Activated CD4-positive, alpha-beta T cell treated with anti-CD3 and anti-CD28 coated beads, Interleukin-2, amount 50 U/mL, for 16 hours (primary cell): Measurements from ENCODE around the gene AGAP1.

Experiments
- DNase-seq: peaks from one replicate; pipeline ENCODE4 v3.0.0-alpha.2; 2020

The AGAP1 gene

GRCh38 chr2:235903782-235904584 is 410.1 kb downstream of the AGAP1 start:
- no peak for DNase-seq

DNA sequence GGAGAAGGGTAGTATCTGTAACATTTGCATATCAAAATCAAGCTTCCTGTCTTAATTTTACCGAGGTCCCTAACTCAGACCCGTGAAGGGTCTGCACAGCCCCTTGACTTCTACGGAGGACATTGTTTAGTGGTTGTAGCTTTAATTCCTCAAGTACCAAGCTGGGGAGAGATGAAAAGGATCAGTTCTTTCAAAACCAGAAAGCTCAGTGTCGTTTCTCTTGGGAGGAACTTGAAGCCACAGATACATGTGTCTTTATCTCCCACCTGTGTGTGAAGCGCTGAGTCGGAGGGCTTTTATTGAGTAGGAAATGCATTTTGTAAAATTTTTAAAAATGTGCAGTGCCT is 410.7 kb downstream of the AGAP1 start:
- DNase-seq: no peak

GRCh38 chr2:235908826-235909225 is 415.0 kb downstream of the AGAP1 start:
- DNase-seq: no peak

DNA sequence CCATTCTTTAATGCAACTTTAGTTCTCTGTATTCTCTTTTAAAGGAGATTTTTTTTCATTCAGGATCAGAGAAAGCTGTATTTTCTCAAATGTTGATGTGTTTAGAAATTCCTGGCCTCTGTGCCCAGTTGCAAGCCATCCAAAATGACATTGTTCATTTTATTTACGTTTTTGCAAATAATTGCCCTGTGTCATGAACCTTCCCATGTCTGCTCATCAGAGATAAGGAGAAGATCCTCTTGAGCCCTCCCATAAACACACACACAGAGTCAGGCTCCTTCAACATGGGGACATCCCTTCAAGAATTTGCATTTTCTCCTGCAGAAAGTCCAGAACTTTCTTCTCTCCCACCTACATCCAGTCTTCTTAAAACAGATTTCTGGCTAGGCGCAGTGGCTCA is 415.5 kb downstream of the AGAP1 start:
- no peak for DNase-seq

DNA sequence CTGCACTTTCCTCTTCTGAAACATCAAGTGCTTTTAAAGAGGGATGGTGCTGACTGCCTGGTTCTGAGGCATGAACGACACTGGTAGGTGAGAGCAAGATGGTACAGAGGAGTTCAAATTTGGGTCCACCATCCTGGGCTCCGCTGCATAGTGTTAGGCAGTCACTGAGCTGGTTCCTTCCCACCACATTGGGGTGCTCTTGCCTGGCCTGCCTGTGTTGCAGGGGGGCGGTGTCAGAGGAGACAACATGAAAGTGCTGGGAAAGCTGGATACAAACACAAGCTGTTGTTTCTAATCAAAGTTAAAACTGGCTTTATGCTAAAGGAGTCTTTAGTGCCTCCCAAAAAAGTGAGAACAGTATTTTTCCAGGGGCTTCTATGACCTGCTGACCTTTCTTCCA is 416.2 kb downstream of the AGAP1 start:
- no peak for DNase-seq

GRCh38 chr2:235911125-235911524 is 417.3 kb downstream of the AGAP1 start:
- no peak for DNase-seq

DNA sequence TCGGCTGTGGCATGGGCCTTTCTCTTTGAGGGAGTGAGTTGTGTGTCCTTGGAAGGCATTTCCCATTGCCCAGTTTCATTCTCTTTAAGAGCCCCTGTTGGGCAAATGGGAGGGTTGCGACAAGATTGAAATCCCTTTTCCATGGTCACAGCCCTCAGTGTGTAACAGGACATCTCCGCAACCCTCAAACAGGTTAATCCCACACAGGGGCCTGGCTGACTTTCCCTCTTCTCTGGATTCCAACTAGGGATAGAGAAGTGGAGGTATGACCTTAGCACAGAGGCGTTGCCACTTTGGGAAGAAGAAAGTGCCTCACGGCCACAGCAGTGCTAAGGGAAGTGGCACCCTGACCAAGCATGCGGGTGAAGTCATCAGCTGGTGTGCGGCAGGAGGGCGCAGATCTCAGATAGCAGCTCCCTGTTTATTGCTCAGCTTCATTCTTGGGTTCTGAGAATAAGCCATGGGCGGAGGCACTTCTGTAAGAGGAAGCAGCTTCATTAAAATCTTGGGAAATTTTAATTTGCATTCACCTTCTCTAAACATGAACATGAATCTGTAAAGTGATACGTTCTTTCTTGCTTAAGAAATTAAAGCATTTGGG is 417.9 kb downstream of the AGAP1 start:
- no peak for DNase-seq

DNA sequence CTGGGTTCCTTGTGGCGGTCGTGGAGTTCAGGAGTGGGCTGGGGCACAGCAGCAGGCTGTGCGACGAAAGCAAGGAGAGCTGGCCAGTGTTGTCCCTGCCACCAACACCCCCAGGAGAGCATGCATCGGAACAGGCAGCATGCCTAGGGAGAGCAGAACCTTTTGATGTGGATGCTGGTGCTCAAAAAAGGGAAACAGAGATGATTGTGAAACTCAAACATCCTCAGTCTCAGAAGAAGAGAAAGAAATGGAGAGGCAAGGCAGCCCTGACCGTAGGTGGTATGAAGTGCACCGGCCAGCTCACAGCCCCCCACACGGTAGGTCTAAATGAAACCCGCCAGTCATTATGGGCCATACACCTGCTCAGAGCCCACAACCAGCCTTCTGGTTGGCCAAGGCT is 420.9 kb downstream of the AGAP1 start:
- no peak for DNase-seq

GRCh38 chr2:235917506-235917905 is 423.7 kb downstream of the AGAP1 start:
- no peak for DNase-seq

- DNase-seq: no peak
Observed at GRCh38 chr2:235918876-235919275, 425.0 kb downstream of the AGAP1 start.

DNA sequence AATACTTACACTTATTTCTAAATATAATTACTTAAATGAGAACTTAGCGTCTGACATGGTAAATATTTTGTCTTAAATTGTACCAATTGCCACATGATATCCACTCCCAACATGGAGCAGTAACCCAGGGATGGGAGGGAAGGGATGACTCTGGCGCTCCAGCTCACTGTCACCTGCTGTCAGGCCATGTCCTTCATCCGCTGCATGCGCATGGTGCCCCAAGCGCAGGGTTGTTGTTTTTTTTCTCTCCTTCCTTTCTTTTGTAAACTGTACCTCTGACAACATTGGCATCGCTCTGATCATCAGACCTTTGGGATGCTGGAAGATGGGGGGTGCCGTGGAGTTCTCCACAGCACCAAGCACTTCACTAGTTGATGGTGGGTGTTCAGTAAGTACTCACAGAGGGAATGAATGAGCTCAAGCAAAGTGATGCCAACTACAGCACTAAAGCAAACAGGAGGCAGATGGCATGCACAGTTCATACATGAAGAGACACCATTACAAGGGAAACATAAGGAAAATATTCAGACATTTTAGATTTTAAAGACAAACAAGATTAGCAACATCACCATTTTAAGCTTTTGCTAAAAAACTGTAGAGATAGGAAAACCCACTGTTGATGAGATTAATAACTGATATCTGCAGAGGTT is 426.5 kb downstream of the AGAP1 start:
- DNase-seq: no peak

GRCh38 chr2:235921508-235922191 is 427.8 kb downstream of the AGAP1 start:
- DNase-seq: no peak

- DNase-seq: no peak
Observed at GRCh38 chr2:235922839-235923238, 429.0 kb downstream of the AGAP1 start.

- no peak for DNase-seq
Observed at GRCh38 chr2:235923859-235924674, 430.2 kb downstream of the AGAP1 start.

GRCh38 chr2:235924675-235925063 is 430.8 kb downstream of the AGAP1 start:
- DNase-seq: no peak

- DNase-seq: no peak
Observed at GRCh38 chr2:235925250-235925919, 431.5 kb downstream of the AGAP1 start.

GRCh38 chr2:235926229-235926628 is 432.4 kb downstream of the AGAP1 start:
- no peak for DNase-seq

GRCh38 chr2:235928751-235929370 is 435.0 kb downstream of the AGAP1 start:
- no peak for DNase-seq

GRCh38 chr2:235930701-235931100 is 436.9 kb downstream of the AGAP1 start:
- DNase-seq: no peak

GRCh38 chr2:235931676-235932075 is 437.8 kb downstream of the AGAP1 start:
- DNase-seq: no peak

GRCh38 chr2:235934059-235934773 is 440.4 kb downstream of the AGAP1 start:
- DNase-seq: no peak
